Head of caudate nucleus (tissue), 42 donors: Measurements from ENCODE around the gene RBM45.
"Not testable (repeated sequence)": the region's sequence is repeated elsewhere in the genome, so short reads cannot be mapped to it uniquely, and the experiment has no call there.

ENCODE experiments used
- DNase-seq, 42 donors: peaks; one replicate each; pipeline versions ENCODE4 v3.0.0 to v3.0.0-alpha.2; 2020 to 2021; ENCODE audit warnings: mixed read lengths in 7 of 42
- intact Hi-C: fragments of 100-400 bp; cut with DNase I; formaldehyde crosslinking; loops from one replicate; pipeline ENCODE4 v1.15.0; 2022

Gene RBM45

GRCh38 chr2:178152033-178152432 is 39.8 kb downstream of the RBM45 start:
- intact Hi-C loops: no loop called here
- DNase-seq: no peak

- no peak for DNase-seq
- intact Hi-C loops: no loop called here
Observed at GRCh38 chr2:178152542-178152941, 40.3 kb downstream of the RBM45 start.

- intact Hi-C loops: no loop called here
- no peak for DNase-seq
Observed at GRCh38 chr2:178152977-178153376, 40.7 kb downstream of the RBM45 start.

GRCh38 chr2:178153878-178154277 is 41.6 kb downstream of the RBM45 start:
- intact Hi-C loops, DNase-seq: not testable (repeated sequence)

GRCh38 chr2:178155524-178155923 is 43.3 kb downstream of the RBM45 start:
- no peak for DNase-seq
- intact Hi-C loops: no loop called here

GRCh38 chr2:178157574-178157973 is 45.3 kb downstream of the RBM45 start:
- intact Hi-C loops: no loop called here
- DNase-seq: peak in 2 of 42 donors; percentile 8

GRCh38 chr2:178159966-178160365 is 47.7 kb downstream of the RBM45 start:
- DNase-seq: no peak
- intact Hi-C loops: no loop called here

- intact Hi-C loops: no loop called here
Observed at GRCh38 chr2:178160601-178161000, 48.4 kb downstream of the RBM45 start.

GRCh38 chr2:178163395-178163794 is 51.2 kb downstream of the RBM45 start:
- DNase-seq: peak in 2 of 42 donors; percentile 3 to 7
- intact Hi-C loops: no loop called here

More at GRCh38 chr2:178160601-178161000, 48.4 kb downstream of the RBM45 start:
- DNase-seq: no peak

- intact Hi-C loops: no loop called here
Observed at GRCh38 chr2:178163911-178164310, 51.7 kb downstream of the RBM45 start.

GRCh38 chr2:178173657-178174056 is 61.4 kb downstream of the RBM45 start:
- DNase-seq: no peak
- intact Hi-C loops: no loop called here

More at GRCh38 chr2:178163911-178164310, 51.7 kb downstream of the RBM45 start:
- peak in 25 of 42 donors; percentile 3 to 68 (median 33) for DNase-seq

- no peak for DNase-seq
Observed at GRCh38 chr2:178177066-178177679, 64.9 kb downstream of the RBM45 start.

More at GRCh38 chr2:178177066-178177679, 64.9 kb downstream of the RBM45 start:
- intact Hi-C loops: no loop called here
